ENCODE data around the gene PDX1.

PDX1 gene

DNA sequence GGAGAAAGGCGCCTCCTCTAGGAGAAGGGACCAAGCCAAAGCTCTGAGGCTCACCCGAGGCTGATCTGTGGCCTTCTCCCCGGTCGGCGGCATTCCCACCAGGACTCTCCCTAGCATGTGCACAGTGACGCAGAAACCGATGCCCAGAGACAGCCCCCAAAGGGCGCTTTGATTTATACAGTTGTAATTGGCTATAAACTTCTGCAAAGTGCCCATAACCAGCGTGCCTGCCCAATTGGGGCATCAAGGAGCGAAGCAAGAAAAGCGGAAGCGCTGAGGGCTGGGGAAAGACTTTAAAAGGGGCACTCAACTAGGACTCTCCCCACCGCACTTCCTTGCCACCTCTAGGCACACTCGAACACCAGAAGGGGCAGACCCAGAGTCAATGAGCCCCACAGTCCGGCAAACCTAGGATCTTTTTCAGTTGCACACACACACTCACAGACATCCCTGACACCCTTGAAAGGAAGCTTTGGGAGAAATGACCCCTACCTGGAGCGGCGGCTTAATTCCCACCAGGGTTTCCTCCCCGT lies 47.5 kb downstream of the PDX1 start:
- Mint-ChIP-seq H3K9me3 (no peaks in the 10 kb centered on the region), H3K4me1 (peaks cover 3% of the 10 kb centered on the region), H3K27ac (peak overlapping the region; percentile 77), H3K36me3 (no peaks in the 10 kb centered on the region), H3K4me3 (no peak overlapping the region), H3K27me3 (peaks cover 100% of the 10 kb centered on the region)
- no peak for DNase-seq
- CTCF ChIA-PET: interaction anchor here (0.7 to 0.8 kb wide), 2 partner anchors 12 to 141 kb away, joined by 3 to 4 read pairs; no protein-coding TSS in a partner anchor

- H3K4me1 Mint-ChIP-seq: peaks cover 3% of the 10 kb centered on the region
- peak overlapping the region; percentile 77 for H3K27ac Mint-ChIP-seq
- CTCF ChIA-PET: interaction anchor here (0.7 to 0.8 kb wide), 2 partner anchors 13 to 141 kb away, joined by 3 to 4 read pairs; no protein-coding TSS in a partner anchor
- no peaks in the 10 kb centered on the region for H3K9me3 Mint-ChIP-seq
- no peaks in the 10 kb centered on the region for H3K36me3 Mint-ChIP-seq
- H3K4me3 Mint-ChIP-seq: no peak overlapping the region
- DNase-seq: no peak
- peaks cover 100% of the 10 kb centered on the region for H3K27me3 Mint-ChIP-seq
Observed at GRCh38 chr13:27967736-27968315, 48.0 kb downstream of the PDX1 start.

GRCh38 chr13:27968316-27969081 lies 48.7 kb downstream of the PDX1 start:
- no peak for DNase-seq
- peaks cover 100% of the 10 kb centered on the region for H3K27me3 Mint-ChIP-seq
- peaks cover 3% of the 10 kb centered on the region for H3K4me1 Mint-ChIP-seq
- CTCF ChIA-PET: interaction anchor here (0.7 to 1.2 kb wide), 3 partner anchors 13 to 142 kb away, joined by 3 to 4 read pairs (median 3); no protein-coding TSS in a partner anchor
- H3K27ac Mint-ChIP-seq: no peak overlapping the region
- H3K36me3 Mint-ChIP-seq: no peaks in the 10 kb centered on the region
- H3K9me3 Mint-ChIP-seq: no peaks in the 10 kb centered on the region
- no peak overlapping the region for H3K4me3 Mint-ChIP-seq

- no peaks in the 10 kb centered on the region for H3K36me3 Mint-ChIP-seq
- H3K27me3 Mint-ChIP-seq: peaks cover 100% of the 10 kb centered on the region
- no peaks in the 10 kb centered on the region for H3K9me3 Mint-ChIP-seq
- peak within 1 kb of the TSS; percentile 56 for H3K27ac Mint-ChIP-seq
- DNase-seq: no peak
- CTCF ChIA-PET: interaction anchor here (1.2 kb wide), 1 partner anchor 142 kb away, joined by 3 read pairs; no protein-coding TSS in a partner anchor
- H3K4me3 Mint-ChIP-seq: peak within 1 kb of the TSS; percentile 44
- peaks cover 3% of the 10 kb centered on the region for H3K4me1 Mint-ChIP-seq
Observed at GRCh38 chr13:27969082-27969865, 49.5 kb downstream of the PDX1 start, which contains the start of gene CDX2. TSS of gene CDX2 (minus strand) at chr13:27969315. CDS start at chr13:27969006, 309 bp downstream.

- Mint-ChIP-seq H3K4me3 (no peak overlapping the region), H3K36me3 (no peaks in the 10 kb centered on the region)
- CTCF ChIA-PET: interaction anchor here (1.2 kb wide), 1 partner anchor 143 kb away, joined by 3 read pairs; no protein-coding TSS in a partner anchor
Observed at GRCh38 chr13:27969866-27970229, 50.0 kb downstream of the PDX1 start.

DNA sequence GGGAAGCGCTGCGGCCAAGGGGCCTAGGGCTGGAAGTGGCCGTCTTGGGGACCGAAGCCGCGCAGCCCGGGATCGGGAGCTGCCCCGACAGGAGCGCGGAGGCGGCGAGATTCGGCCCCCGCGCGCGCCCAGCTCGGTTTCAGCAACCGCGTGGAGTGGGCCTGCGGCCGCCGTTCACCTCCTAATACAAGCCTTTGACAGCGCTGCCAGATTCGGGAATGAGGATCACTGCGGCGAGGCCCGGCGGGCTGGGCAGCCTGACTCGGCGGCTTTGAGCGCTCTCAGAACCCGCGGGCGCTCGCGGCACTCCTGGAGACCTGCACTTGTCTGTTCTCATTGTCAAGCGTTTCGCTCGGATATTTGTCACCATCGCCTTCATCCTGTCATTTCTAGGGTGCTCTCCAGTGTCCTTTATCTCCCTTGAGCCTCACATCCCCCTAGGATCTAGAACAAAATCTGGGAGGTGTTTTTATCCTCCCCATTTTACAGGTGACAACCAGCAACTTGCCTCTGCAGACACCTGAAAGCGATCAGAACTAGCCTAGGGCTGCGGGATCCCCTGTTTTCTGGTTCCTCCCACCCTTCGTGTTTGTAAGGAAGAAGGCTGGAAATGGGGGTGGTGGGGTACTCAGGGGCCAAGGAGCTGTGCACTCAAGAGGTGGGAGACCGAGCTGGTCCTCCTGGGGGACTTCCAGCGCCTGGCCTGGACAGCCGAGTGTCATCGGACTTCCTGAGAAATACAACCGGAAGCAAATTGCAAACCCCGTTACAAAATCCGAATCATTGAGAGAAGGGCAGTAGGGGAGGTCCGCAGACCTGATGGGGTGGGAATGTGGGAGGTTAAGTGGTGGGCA lies 50.8 kb downstream of the PDX1 start:
- Mint-ChIP-seq H3K4me1 (peaks cover 5% of the 10 kb centered on the region), H3K4me3 (no peak overlapping the region), H3K27me3 (peaks cover 100% of the 10 kb centered on the region), H3K9me3 (no peaks in the 10 kb centered on the region), H3K36me3 (no peaks in the 10 kb centered on the region), H3K27ac (peak overlapping the region; percentile 67)
- no peak for DNase-seq
- CTCF ChIA-PET: interaction anchor here (1.6 kb wide), 1 partner anchor 17 kb away, joined by 5 read pairs; no protein-coding TSS in a partner anchor

More at GRCh38 chr13:27969866-27970229, 50.0 kb downstream of the PDX1 start:
- Mint-ChIP-seq H3K4me1 (peaks cover 3% of the 10 kb centered on the region), H3K27ac (no peak overlapping the region), H3K27me3 (peaks cover 100% of the 10 kb centered on the region), H3K9me3 (no peaks in the 10 kb centered on the region)
- DNase-seq: no peak

GRCh38 chr13:27971236-27971645 lies 51.4 kb downstream of the PDX1 start:
- Mint-ChIP-seq H3K4me3 (no peak overlapping the region), H3K27me3 (peaks cover 100% of the 10 kb centered on the region)

GRCh38 chr13:27971776-27972477 lies 52.1 kb downstream of the PDX1 start:
- DNase-seq: no peak
- Mint-ChIP-seq H3K4me3 (no peak overlapping the region), H3K36me3 (no peaks in the 10 kb centered on the region), H3K9me3 (no peaks in the 10 kb centered on the region), H3K4me1 (peaks cover 7% of the 10 kb centered on the region), H3K27me3 (peaks cover 100% of the 10 kb centered on the region), H3K27ac (no peak overlapping the region)
- CTCF ChIA-PET: interaction anchor here (1.5 to 1.6 kb wide), 2 partner anchors 11 to 18 kb away, joined by 3 to 5 read pairs; no protein-coding TSS in a partner anchor

More at GRCh38 chr13:27971236-27971645, 51.4 kb downstream of the PDX1 start:
- Mint-ChIP-seq H3K4me1 (peaks cover 7% of the 10 kb centered on the region), H3K9me3 (no peaks in the 10 kb centered on the region), H3K27ac (no peak overlapping the region), H3K36me3 (no peaks in the 10 kb centered on the region)
- DNase-seq: no peak
- CTCF ChIA-PET: interaction anchor here (1.6 kb wide), 1 partner anchor 17 kb away, joined by 5 read pairs; no protein-coding TSS in a partner anchor

DNA sequence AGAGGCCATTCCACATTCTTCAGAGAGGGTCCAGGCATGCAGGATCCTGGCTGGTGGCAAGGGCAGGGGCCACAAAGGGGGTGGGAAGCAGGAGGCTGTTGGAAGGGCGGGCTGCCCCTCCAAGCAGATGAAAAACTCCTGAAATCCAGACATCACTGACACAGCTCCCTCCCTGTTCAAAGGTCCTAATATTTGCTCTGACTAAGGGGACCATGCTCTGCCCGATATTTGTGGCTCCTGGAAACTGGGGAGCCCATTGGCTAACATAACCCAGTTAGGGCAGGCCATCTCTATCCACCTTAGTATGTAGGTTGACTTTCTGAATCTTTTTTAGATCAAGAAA lies 52.6 kb downstream of the PDX1 start:
- Mint-ChIP-seq H3K27me3 (peaks cover 100% of the 10 kb centered on the region), H3K36me3 (no peaks in the 10 kb centered on the region), H3K4me1 (peaks cover 8% of the 10 kb centered on the region), H3K4me3 (no peak overlapping the region), H3K9me3 (no peaks in the 10 kb centered on the region), H3K27ac (no peak overlapping the region)
- CTCF ChIA-PET: interaction anchor here (1.3 to 2.1 kb wide), 3 partner anchors 10 to 56 kb away, joined by 3 to 6 read pairs (median 3); no protein-coding TSS in a partner anchor
- no peak for DNase-seq

- DNase-seq: no peak
- H3K27ac Mint-ChIP-seq: no peak overlapping the region
- CTCF ChIA-PET: interaction anchor here (1.2 to 2.1 kb wide), 4 partner anchors 9 to 57 kb away, joined by 3 to 6 read pairs (median 3); no protein-coding TSS in a partner anchor
- peaks cover 11% of the 10 kb centered on the region for H3K4me1 Mint-ChIP-seq
- H3K27me3 Mint-ChIP-seq: peaks cover 100% of the 10 kb centered on the region
- H3K36me3 Mint-ChIP-seq: peaks cover 2% of the 10 kb centered on the region
- no peak overlapping the region for H3K4me3 Mint-ChIP-seq
- no peaks in the 10 kb centered on the region for H3K9me3 Mint-ChIP-seq
Observed at GRCh38 chr13:27973291-27973690, 53.5 kb downstream of the PDX1 start.

DNA sequence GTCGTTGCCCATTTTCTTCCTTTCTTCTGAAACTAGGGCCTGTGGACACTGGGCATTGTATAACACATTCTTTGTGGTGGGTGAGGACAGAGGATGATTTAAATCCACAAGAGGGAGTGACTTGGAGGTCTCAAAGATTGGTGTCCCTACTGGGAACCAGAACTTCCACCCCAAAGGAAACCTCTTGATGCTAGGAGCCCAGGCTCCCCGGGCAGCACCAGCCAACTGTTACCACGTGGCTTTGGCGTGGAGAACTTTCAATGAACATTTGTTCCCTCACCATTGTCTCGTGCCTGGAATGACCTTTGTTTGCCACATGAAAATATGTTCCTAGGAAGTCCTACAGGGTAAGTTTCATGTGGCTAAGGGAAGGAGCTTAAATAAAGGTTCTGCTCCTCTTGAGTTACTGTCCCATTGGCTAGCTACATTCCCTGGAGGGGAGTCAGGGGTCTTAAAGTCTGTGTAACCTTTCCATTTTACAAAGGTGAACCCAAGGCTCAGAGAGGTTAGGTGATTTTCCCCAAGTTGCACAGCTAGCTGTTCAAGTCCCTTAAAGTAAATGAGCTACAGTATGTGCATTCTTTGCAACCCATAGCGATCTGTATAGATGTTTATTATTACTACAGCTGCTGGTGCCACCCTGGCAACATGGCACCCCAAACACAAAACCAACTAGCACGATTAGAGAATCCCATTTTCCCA lies 54.3 kb downstream of the PDX1 start:
- no peaks in the 10 kb centered on the region for H3K9me3 Mint-ChIP-seq
- no peak overlapping the region for H3K4me3 Mint-ChIP-seq
- CTCF ChIA-PET: interaction anchor here (1.2 to 2.5 kb wide), 4 partner anchors 10 to 58 kb away, joined by 3 to 9 read pairs (median 4); no protein-coding TSS in a partner anchor
- H3K36me3 Mint-ChIP-seq: peaks cover 2% of the 10 kb centered on the region
- peaks cover 100% of the 10 kb centered on the region for H3K27me3 Mint-ChIP-seq
- H3K27ac Mint-ChIP-seq: no peak overlapping the region
- DNase-seq: no peak
- peaks cover 14% of the 10 kb centered on the region for H3K4me1 Mint-ChIP-seq

Data from activated naive CD4-positive, alpha-beta T cell treated with anti-CD3 and anti-CD28 coated beads, Interleukin-2, amount 10 ng/mL, durations not matched to agents 7 days and 5 days (primary cell).